Measurements from ENCODE around the gene GCK.

DNA sequence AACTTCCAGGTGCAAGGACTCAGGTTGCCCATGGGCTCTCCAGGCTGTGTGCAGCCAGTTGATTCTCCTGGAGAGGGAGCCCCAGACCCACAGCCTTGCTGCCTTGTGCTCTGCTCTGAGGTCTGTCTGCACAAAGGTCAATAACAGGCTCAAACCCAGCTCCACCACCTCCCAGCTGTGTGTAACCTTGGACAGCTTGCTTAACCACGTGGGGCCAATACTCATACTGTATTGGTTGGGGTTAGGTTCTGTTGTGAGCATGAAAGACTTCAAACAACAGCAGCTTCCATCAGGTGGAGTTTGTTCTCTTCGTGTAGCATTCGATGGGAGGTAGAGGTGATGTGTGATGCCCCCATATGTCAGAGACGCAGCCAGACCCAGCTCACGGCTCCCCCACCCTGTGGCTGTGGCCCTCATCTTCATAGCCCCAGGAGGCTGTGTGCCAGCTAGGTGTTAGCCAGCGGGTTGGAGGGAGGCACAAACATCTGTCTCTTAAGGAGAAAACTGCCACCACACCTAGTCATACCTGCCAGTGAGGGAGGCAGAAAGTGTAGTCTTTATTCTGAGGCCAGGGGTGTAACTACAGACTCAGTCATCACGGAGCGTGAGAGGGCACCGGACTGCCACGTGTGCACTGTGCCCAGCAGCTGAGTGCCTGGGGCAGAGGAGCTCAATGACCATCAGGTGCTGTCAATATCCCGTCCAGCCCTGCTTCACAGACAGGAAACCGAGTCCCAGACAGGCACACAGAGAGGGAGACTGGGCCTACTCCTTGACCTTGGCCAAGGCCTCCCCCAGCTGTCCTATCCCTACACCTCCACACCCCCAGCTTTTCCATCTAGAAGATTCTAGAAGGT, 57.8 kb downstream of the GCK start:
- TF ChIP-seq, protein P1, sequence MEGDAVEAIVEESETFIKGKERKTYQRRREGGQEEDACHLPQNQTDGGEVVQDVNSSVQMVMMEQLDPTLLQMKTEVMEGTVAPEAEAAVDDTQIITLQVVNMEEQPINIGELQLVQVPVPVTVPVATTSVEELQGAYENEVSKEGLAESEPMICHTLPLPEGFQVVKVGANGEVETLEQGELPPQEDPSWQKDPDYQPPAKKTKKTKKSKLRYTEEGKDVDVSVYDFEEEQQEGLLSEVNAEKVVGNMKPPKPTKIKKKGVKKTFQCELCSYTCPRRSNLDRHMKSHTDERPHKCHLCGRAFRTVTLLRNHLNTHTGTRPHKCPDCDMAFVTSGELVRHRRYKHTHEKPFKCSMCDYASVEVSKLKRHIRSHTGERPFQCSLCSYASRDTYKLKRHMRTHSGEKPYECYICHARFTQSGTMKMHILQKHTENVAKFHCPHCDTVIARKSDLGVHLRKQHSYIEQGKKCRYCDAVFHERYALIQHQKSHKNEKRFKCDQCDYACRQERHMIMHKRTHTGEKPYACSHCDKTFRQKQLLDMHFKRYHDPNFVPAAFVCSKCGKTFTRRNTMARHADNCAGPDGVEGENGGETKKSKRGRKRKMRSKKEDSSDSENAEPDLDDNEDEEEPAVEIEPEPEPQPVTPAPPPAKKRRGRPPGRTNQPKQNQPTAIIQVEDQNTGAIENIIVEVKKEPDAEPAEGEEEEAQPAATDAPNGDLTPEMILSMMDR (conservative IDR thresholded peaks at IDR 0.05; ENCODE audit: low read length): peak; percentile 67
- TF ChIP-seq EZH2phosphoT487 (IDR thresholded peaks at IDR 0.05; ENCODE audit: borderline replicate concordance, low read depth, low read length): no peak

Measured in OCI-LY7 (cell line).